Daoy (cell line): Measurements from ENCODE around the gene INPP4A. TPM values are rescaled to one million over a fixed set of nuclear protein-coding genes. Genes with fewer than 3 reads are reported as not detected.

Experiments used
- DNase-seq: peaks from one replicate; pipeline ENCODE4 v3.0.0-alpha.2; 2015; ENCODE audit warnings: low read depth
- total RNA-seq: library from RNA; depleted of rRNA; stranded (reverse); fragments of >200 nt; shearing (Covaris generic); gene quantifications from 2 replicates; pipeline ENCODE4 v1.2.3, GENCODE V29; 2014

Gene INPP4A
- total RNA-seq, 1 experiment from 2014 or later, result 10.1 TPM

- DNase-seq, result no peak
Observed at GRCh38 chr2:98563394-98563793, 118.7 kb downstream of the INPP4A start.

DNA sequence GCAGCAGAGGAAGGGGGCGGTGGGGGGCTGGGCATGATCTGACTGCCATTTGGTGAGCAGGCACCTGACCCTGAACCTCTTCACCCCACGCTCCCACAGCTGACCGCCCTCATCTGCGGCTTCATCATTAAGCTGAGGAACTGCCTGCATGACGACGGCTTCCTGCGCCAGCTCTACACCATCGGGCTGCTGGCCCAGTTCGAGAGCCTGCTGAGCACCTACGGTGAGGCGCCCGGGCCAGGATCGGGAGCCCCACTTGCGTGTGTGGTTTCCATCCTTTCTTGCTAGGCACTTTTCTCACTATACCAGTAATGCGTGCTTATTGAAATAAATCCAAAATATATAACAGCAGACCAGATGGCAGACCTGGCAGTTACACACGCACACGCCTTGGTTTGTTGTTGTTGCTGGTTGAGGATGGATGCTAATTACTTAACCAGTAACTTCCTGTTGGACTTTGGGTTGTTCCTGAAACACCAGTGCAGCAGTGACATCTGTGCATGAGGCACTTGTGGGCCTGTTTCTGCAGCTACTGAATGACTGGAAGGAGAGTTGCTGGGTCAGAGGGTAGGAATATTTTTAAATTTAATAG lies 120.0 kb downstream of the INPP4A start:
- DNase-seq, result no peak

GRCh38 chr2:98565286-98565860 lies 120.7 kb downstream of the INPP4A start:
- no peak for DNase-seq

DNA sequence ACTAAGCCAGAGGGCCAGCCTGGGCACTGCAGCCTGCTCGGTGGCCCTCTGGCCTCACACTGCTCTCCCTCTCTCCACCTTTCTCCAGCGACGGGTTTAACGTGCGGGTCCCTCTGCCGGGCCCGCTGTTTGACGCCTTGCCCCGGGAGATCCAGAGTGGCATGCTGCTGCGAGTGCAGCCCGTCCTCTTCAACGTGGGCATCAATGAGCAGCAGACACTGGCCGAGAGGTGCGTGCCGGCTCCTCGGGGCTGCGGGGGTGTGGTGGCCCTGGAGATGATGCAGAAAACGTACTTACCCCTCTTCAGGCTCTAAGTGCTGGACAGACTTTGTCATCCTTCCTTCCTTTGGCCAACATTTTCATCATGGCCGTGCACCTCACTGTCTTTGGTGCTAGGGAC lies 121.3 kb downstream of the INPP4A start:
- no peak for DNase-seq

DNA sequence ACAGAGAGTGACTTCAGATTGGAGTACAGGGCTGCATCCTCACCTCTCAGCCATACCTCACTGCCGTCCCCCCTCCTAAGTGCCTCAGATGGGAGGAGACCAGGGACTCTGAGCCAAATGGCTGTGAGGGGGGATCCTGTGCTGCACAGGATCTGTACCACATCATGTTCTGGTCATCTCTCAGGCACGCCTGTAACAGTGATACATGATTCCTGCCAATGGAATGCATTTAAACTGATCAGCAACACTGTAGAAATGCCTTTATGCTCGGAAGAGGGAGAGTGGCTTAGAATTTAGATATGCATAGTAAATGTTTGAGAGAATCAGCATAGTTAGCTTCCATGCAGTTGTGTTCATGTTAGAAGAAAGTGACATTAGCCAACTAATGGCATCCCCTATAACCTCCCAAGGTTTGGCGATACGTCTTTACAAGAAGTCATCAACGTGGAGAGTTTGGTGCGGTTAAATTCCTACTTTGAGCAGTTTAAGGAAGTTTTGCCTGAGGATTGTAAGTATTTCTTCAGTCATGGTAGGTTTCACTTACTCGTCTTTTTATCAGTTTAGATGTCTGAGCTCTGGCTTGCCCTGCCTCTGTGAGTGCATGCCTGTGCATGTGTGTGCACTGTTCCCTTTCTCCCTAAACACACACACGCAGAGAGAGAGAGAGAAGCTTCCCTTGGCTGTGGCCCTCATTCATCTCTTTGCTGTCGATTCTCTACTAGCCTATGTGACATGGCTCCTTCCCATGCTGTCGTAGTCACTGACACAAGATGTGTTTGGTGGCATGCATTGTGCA lies 123.7 kb downstream of the INPP4A start:
- no peak for DNase-seq

DNA sequence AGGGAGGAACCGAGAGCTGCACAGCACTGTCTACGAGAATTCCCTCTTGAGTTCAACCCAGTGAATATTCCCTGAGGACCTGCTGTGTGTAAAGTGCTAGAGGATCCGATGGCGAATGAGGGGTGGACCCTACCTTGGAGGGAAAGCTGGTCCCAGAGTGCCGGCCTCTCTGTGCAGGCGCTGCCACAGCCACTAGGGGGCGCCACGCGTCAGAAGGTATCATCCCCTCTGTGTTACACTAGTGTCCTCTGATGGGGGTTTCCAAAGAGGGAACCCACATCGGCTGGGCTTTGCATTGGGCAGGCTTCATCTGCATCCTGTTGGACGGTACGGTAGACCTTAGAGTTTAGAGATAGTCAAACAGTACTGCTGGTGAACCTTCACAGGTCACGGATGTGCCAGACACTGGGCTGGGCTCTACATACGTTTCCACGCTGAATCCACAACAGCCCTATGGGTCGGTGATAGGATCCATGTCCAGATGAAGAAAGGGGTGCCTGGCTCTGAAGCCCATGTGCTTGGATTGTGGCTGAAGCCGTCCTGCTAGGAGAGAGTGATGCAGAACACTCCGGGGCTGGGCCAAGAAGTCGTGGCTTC lies 124.6 kb downstream of the INPP4A start:
- peak; percentile 34 for DNase-seq

GRCh38 chr2:98569915-98570314 lies 125.3 kb downstream of the INPP4A start:
- no peak for DNase-seq

- DNase-seq, result no peak
Observed at GRCh38 chr2:98570356-98570755, 125.7 kb downstream of the INPP4A start.

- DNase-seq, result no peak
Observed at GRCh38 chr2:98571121-98571701, 126.6 kb downstream of the INPP4A start.

GRCh38 chr2:98571796-98572195 lies 127.1 kb downstream of the INPP4A start:
- DNase-seq, result no peak

- no peak for DNase-seq
Observed at GRCh38 chr2:98572211-98572610, 127.6 kb downstream of the INPP4A start.

DNA sequence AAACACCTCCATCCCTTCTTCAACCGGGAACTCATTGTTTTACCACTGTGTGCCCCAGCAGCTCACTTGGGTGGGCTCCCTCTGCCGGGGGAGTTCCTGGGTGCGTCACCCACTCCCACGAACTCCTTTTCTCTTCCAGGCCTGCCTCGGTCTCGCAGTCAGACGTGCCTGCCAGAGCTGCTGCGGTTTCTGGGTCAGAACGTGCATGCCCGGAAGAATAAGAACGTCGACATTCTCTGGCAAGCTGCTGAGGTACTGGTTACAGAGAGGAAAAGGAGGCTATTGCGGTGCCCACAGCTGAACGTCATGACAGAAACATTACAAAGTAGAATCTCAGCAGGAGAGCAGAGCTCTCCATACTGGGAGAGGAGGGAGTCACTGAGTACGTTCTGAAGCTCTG lies 128.0 kb downstream of the INPP4A start:
- DNase-seq, result no peak

- no peak for DNase-seq
Observed at GRCh38 chr2:98573426-98573825, 128.8 kb downstream of the INPP4A start.

DNA sequence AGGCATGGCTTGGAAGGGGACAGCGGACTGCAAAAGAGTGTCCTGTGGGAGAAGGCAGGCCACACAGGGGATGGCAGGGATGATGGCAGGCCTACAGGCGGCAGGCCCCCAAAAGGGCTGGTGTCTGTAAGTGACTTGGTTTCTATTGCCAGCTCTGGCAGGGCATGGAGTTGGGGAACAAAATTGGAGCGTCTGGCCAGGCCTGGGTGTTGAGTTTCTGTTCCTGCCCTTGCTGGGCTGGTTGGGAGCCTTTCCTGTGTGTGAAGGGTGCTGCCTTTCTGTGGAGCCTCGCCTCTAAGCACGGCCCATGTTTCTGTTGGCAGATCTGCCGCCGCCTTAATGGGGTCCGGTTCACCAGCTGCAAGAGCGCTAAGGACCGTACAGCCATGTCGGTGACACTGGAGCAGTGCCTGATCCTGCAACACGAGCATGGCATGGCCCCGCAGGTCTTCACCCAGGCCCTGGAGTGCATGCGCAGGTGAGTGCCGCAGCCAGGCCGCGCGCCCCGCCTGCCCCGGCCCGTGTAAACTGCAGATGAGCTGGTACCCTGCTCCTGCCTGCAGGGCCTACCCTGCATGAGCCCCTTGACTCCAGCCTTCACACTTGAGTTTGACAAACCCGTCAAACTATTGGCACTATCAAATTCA lies 132.1 kb downstream of the INPP4A start:
- no peak for DNase-seq

GRCh38 chr2:98577313-98577712 lies 132.7 kb downstream of the INPP4A start:
- DNase-seq, result no peak

DNA sequence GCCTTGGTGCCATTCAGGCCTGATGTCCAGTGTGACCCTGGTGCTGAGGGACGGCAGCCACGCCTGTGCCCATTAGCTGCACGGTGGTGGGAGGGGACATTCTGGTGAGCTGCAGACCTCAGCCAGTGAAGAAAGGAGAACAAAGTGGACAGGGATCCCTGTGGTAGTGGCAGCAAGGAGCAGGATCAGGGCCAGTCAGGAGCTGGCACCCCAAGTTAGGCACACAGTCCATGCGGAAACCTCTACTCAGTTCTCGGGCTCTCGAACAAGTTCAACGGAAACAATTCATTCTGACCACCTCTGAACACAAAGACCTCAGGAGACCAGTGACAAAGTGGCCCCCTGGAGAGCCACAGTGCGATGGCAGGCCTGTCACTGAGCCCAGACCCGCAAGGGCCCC lies 133.6 kb downstream of the INPP4A start:
- DNase-seq, result no peak

DNA sequence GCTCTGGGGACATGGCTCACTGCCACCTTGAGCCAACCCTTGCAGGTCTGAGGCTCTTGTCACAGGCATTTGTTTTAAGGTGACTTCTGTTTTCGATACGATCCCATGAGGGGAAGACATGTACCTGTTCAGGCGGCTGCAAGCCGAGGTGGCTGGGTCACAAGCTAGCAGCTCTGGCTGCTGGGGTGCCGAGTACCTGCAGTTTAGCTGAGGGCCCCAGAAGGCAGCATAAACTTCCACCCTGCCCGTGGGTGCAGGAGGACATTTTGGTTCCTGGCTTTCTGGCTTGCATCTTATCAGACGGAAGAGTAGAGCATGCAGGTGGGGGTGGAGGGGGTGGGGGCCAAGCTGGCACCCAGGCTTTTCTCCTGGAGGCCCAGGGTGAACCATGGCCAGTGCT lies 135.3 kb downstream of the INPP4A start:
- DNase-seq, result no peak

- no peak for DNase-seq
Observed at GRCh38 chr2:98580656-98581284, 136.1 kb downstream of the INPP4A start.

DNA sequence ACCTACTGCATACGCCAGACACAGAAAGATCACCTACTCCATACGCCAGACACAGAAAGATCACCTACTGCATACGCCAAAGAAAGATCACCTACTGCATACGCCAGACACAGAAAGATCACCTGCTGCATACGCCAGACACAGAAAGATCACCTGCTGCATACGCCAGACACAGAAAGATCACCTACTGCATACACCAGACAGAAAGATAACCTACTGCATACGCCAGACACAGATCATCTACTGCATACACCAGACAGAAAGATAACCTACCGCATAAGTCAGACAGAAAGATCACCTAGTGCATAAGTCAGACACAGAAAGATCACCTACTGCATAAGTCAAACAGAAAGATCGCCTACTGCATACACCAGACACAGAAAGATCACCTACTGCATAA lies 137.9 kb downstream of the INPP4A start:
- no peak for DNase-seq

DNA sequence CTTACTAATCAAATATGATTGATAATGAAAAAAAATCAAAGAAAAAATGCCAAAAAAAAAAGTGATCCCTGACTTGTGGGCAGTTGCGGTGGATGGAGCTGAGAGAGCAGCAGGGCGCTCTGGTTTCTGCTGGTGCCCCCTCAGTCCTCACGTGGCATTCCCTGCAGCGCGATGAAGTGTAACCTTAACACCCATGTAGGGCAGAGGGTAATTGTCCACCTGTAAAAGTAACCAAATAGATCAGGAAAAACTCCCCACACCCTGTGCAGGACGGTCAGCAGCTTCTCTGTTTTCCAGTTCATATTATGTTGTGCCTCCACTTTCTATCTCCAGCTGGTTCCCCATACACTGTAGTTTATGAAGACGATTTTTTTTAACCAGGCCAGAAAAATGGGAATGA lies 138.6 kb downstream of the INPP4A start:
- no peak for DNase-seq

- no peak for DNase-seq
Observed at GRCh38 chr2:98583816-98584618, 139.4 kb downstream of the INPP4A start.
